GM21367 (cell line): ENCODE measurements around the gene CXCL6.

ENCODE experiments used
- ATAC-seq: cut with Tn5 transposase; IDR thresholded peaks from one replicate; pipeline ENCODE4 v1.9.1; 2021; ENCODE audit not compliant: unreplicated experiment

CXCL6 gene

DNA sequence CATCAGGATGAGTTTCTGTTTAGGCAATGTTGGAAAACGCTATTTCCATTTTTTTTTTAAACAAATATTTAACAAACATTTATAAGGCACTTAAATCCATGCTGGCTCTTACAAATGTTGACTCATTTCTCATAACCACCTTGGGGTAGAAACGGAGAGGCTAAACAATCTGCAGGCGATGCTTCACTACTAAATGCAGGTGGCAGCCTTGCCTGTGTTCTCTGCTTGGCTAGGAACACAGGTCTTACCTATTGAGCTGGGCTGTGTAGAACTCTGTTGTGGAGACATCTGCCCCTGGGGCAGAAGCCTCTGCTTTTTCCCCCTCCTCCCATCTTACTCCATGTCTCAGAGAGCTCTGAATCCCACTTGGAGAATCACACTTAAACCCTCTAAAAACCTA is 31.3 kb downstream of the CXCL6 start:
- no peak for ATAC-seq

DNA sequence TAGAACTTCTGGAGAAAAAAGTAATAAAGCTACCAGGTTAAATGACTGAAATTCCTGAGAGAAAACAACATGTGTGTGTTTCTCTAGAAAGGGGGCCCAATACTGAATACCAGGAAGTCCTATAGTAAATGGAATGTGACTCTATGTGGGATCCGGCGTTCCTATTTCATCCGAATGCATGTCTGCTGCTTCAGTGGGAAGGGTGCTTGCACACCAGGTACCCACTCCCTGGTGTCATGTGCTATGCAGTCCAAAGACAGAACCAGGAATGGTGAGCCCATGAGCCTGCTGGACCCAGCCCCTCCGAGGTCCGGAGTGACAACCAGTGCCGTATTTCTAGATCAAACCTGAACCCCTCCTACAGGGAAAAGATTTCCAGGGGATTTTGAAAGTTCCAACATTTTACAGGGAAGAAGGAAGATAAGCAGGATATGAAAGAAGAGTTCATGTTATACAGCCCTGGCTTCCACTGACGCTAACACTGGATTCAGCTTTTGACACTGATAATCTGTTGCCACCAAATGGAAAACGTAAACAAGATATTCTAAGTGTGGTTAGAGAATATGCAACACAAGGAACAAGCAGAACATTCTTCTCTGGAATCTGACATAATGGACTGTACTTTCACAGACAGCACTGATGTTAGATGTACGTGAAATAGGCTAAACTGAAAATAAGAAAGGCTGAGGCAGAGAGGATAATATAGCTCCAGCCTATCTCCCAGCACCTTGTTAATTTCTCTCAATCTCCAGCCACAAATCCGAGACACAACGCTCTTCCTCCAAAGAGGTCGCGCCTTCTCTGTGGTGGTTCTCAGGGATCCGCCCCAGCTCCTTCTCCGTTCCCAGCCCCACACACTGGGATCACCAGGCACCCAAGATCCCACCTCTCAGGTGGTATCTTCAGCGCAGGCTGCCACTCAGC is 32.0 kb downstream of the CXCL6 start:
- ATAC-seq: no peak

DNA sequence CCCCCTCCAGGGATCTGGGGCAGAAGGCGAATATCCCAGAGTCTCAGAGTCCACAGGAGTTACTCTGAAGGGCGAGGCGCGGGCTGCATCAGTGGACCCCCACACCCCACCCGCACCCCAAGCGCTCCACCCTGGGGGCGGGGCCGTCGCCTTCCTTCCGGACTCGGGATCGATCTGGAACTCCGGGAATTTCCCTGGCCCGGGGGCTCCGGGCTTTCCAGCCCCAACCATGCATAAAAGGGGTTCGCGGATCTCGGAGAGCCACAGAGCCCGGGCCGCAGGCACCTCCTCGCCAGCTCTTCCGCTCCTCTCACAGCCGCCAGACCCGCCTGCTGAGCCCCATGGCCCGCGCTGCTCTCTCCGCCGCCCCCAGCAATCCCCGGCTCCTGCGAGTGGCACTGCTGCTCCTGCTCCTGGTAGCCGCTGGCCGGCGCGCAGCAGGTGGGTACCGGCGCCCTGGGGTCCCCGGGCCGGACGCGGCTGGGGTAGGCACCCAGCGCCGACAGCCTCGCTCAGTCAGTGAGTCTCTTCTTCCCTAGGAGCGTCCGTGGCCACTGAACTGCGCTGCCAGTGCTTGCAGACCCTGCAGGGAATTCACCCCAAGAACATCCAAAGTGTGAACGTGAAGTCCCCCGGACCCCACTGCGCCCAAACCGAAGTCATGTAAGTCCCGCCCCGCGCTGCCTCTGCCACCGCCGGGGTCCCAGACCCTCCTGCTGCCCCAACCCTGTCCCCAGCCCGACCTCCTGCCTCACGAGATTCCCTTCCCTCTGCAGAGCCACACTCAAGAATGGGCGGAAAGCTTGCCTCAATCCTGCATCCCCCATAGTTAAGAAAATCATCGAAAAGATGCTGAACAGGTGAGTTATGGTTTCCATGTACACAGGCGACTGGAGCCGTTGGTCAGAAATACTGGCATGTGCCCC is 32.9 kb downstream of the CXCL6 start, which contains the start of gene CXCL1:
Gene CXCL1, plus strand, starts transcription at position 264 of the 926 bp plus-strand sequence. Its CDS starts 78 bp downstream, at position 342.
- ATAC-seq: no peak

DNA sequence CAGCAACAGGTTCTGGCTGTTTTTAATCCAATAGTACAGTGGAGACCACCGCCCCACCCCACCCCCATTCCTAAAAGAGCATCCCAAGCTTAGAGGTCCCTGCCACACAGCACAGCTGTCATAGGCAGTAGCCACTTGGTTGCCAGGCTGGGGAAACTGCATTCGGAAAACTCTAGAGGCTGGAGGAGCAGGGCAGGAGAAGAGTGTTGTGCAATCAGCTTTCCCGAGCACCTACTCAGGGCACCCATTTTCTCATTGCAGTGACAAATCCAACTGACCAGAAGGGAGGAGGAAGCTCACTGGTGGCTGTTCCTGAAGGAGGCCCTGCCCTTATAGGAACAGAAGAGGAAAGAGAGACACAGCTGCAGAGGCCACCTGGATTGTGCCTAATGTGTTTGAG is 33.8 kb downstream of the CXCL6 start:
- ATAC-seq: no peak

DNA sequence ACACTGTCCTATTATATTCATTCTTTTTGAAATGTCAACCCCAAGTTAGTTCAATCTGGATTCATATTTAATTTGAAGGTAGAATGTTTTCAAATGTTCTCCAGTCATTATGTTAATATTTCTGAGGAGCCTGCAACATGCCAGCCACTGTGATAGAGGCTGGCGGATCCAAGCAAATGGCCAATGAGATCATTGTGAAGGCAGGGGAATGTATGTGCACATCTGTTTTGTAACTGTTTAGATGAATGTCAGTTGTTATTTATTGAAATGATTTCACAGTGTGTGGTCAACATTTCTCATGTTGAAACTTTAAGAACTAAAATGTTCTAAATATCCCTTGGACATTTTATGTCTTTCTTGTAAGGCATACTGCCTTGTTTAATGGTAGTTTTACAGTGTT is 34.3 kb downstream of the CXCL6 start:
- ATAC-seq: no peak

DNA sequence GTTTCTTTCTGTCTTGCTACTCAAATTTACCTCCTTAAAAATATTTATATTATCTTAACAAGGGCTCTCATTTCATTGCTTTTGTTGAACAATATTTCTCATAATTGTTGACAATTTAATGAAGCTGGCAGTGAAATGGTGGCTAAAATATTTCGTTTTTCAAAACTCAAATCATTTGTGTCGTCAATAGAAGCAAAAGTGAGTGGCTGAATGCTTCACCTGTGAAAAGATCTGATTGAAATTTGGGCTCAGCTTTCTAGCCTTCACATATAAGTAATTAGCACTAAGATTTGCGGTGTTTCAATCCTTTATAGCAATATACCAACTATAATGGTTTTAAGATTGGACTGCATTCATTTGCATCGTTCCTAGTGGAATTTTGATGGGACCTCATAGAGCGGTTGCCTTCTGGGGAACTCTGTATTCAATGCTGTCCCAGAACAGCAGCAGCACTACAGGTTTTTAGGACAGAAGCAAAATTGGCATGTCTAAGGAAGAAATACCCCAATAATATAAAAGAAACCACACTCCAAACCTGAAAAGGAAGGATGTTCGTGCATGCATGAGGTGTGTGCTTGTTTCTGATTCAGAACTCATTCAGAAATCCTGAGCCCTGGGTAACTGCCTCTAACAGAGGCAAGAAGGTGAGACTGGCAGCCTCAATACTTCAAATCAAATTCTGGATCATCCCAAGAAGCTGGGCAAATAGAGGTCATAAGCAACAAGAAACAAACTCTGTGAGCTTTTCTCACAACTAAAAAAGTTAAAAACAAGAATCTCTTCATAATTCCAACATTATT is 35.2 kb downstream of the CXCL6 start:
- no peak for ATAC-seq

DNA sequence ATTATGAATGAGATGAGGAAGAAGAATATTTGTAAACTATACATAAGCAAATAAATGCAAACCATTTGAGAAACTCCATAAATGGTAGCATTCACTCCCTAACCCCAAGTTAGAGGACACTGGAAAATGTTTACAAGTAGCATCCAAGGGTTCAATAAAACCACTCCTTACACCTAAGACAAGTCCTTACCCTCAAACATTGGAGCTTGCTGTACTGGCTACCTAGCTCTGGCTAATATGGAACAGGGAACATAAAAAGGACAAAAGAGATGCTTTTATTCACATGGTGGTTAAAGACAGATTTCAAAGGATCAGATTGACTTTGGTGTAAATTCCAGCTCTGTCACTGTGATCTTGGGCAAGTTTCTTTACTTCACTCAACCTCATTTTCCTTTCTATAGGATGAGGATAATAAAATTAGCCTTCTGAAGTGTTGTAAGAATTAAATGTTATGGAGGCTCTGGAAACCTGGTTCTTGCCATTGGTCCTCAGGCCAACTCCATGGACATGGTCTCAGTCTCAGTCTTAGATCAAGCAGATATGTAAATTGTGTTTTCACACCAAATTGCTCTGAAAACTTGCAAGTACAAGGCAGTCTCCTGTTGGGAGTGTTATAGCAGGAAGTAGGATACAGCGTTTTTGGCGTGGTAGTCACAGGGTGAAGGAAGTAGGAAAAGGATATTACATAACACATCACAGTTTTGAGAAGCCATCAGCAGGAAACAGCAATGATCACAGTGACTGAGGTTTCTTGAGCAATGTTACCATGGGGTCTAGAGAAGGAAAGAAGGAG is 36.0 kb downstream of the CXCL6 start:
- ATAC-seq: no peak

DNA sequence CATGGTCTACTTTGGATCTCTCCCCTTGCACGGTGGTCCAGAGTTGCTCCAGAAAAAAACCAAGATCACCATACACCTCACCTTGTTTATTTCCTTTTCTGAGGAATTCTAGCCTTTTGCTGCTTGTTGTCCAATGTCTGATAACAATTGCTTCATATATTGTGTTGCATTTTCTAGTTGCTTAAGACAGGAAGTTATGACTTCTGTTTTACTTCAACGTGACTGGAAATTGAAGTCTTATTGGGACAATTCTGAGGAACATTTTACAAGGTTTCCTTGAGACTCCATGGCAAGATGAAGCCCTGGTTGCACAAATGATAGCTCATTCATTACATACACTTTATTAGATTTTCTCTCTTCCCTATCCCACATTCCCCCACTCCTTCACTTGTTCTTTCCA is 37.9 kb downstream of the CXCL6 start:
- ATAC-seq: no peak

DNA sequence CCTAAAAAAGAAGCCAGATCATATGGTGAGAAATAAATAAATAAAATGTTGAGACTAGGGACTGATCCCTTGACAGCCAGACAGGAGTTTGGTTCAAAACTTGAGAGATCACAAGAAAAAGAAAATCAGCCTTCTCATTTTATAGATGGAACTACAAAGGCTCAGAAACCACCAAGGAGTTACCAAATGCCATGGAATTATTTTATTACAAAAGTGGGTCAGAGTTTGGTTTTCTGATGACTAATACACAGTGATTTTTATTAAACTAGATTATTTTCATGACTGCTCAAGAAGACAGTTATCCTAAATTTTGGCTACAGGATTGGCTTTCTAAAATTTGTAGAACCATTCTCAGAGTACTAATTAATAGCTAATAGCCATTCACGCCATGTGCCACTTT is 38.9 kb downstream of the CXCL6 start:
- no peak for ATAC-seq

DNA sequence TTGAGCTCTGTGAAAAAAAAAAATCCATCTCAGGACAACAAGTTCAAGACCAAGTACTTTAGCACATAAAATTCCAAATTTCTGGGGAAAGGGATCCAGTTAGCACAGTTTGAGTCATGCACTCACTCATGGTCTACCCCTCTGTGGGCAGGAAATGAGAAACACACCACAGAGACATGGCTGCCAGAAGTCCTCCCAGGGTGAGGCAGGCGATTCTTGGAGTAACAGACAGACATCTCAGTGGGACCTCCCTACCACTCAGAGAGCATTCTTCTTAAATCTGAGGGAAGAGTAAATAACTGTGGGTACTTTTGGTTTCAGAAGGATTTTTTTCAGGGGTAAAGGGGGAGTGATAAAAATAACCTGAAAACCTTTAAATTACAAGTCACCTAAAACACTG is 46.8 kb downstream of the CXCL6 start:
- no peak for ATAC-seq

DNA sequence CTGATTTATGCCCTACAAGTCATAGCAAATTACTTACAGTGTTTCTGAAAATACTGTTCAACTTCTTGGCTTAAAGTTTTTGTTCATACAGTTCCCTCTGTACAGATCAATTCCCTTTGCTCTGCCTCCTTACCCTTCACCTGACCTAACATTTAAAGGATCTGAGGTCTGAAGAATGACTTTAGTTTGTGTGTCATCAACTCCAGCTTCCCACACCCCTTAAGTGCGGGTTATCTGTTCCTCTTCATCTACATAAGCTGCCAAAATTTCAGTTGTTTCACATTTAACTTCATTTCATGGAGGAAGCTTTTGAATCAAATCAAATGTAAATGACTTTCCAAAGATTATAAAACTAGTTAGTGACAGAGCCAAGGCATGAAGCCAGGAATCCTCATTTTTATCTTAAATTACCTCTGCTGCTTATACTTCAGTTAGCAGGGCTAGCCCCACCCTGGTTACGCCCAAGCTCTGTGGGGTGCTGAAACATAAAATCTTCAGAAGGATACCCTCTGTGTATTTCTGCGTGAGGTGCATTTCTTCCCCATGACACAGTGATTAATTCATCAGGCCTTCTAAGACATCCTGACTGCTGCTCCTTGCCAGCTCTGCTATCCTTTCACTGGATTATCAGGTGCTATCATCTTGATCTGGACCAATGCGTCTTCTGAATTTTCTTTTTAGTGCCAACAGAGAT is 49.2 kb downstream of the CXCL6 start:
- ATAC-seq: no peak
